ENCODE data around the gene LSP1. TPM values are rescaled to one million over a fixed set of nuclear protein-coding genes. Genes with fewer than 3 reads are reported as not detected.

Gene LSP1
- total and polyA plus RNA-seq, 2 of the 13 experiments (the other 11 are each of a cell fraction or from before 2014, with no cell fraction given), result 0.59 to 1.00 TPM

DNA sequence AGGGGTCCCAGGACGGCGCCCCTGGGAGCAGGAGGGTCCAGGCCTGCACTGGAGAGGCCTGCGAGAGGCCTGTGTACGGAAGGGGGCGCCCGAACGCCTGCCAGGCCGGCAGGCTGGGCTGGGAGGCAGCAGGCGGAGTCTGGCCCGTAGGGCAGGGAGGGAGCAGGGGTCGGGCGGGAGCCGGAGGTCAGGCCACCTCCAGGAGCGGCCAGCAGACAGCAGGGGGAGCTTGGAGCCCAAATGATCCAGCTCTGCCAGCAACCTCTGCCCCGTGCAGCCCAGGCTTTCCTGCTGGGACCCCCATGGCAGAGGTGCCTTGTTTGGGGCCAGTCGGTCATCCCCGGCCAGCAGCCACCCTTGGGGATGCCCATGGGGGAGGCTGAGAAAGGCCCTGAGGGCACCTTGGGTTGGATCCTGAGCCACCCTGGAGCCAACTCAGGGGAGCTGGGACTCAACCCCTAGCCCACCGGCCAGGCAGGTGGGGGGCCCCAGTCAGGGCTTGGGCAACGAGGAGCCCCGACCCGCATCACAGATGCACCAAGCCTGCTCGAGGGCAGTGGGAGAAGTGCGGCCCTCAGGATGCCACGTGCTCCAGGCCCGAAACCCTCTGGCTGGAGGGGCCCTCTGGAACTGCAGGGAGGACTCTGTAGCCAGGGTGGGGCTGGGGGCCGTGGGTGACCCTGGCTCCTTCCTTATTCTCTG, 27.7 kb upstream of the LSP1 start (continued):
- TF ChIP-seq, protein P1, sequence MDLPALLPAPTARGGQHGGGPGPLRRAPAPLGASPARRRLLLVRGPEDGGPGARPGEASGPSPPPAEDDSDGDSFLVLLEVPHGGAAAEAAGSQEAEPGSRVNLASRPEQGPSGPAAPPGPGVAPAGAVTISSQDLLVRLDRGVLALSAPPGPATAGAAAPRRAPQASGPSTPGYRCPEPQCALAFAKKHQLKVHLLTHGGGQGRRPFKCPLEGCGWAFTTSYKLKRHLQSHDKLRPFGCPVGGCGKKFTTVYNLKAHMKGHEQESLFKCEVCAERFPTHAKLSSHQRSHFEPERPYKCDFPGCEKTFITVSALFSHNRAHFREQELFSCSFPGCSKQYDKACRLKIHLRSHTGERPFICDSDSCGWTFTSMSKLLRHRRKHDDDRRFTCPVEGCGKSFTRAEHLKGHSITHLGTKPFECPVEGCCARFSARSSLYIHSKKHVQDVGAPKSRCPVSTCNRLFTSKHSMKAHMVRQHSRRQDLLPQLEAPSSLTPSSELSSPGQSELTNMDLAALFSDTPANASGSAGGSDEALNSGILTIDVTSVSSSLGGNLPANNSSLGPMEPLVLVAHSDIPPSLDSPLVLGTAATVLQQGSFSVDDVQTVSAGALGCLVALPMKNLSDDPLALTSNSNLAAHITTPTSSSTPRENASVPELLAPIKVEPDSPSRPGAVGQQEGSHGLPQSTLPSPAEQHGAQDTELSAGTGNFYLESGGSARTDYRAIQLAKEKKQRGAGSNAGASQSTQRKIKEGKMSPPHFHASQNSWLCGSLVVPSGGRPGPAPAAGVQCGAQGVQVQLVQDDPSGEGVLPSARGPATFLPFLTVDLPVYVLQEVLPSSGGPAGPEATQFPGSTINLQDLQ (CRISPR knock-in tag; IDR thresholded peaks at IDR 0.05), result no peak
- TF ChIP-seq CENPT (CRISPR knock-in tag; IDR thresholded peaks at IDR 0.05; ENCODE audit: low read depth) (no peak), KDM3A (CRISPR knock-in tag; IDR thresholded peaks at IDR 0.05; ENCODE audit: low read depth) (peak; percentile 91; the same call in 1 of the 2 replicates), KLF16 (CRISPR knock-in tag; IDR thresholded peaks at IDR 0.05) (no peak), ZFP36L1 (CRISPR knock-in tag; IDR thresholded peaks at IDR 0.05) (no peak), ZNF749 (CRISPR knock-in tag; IDR thresholded peaks at IDR 0.05; ENCODE audit: borderline replicate concordance) (no peak), MAFK (conservative IDR thresholded peaks at IDR 0.05 in 1 of 2, IDR thresholded peaks at IDR 0.05 in 1 of 2; ENCODE audit: low read length in 2 of 2) (no peak), TCF12 (IDR thresholded peaks at IDR 0.05) (no peak), TCF12 (CRISPR knock-in tag; IDR thresholded peaks at IDR 0.05) (no peak), ZNF331 (CRISPR knock-in tag; IDR thresholded peaks at IDR 0.05) (peak; percentile 76), NR2F2 (IDR thresholded peaks at IDR 0.05; ENCODE audit: borderline replicate concordance, low read depth) (peak; percentile 51; the same call in 1 of the 2 replicates), FOXA1 (IDR thresholded peaks at IDR 0.05) (no peak), FOXA1 (CRISPR knock-in tag; IDR thresholded peaks at IDR 0.05) (peak; percentile 64), DNMT3B (CRISPR knock-in tag; conservative IDR thresholded peaks at IDR 0.05) (no peak), EP300 (IDR thresholded peaks at IDR 0.05; ENCODE audit: low read depth in 2 of 2, low read length in 2 of 2) (no peak), EP300 (CRISPR knock-in tag; IDR thresholded peaks at IDR 0.05; ENCODE audit: borderline replicate concordance) (no peak), KLF6 (CRISPR knock-in tag; IDR thresholded peaks at IDR 0.05) (0 out of 2 replicates have a peak, but pooled peaks have one; percentile 43), RAD51 (IDR thresholded peaks at IDR 0.05; ENCODE audit: borderline replicate concordance) (no peak), MXD4 (CRISPR knock-in tag; IDR thresholded peaks at IDR 0.05) (no peak)
- TF ChIP-seq, protein P2, sequence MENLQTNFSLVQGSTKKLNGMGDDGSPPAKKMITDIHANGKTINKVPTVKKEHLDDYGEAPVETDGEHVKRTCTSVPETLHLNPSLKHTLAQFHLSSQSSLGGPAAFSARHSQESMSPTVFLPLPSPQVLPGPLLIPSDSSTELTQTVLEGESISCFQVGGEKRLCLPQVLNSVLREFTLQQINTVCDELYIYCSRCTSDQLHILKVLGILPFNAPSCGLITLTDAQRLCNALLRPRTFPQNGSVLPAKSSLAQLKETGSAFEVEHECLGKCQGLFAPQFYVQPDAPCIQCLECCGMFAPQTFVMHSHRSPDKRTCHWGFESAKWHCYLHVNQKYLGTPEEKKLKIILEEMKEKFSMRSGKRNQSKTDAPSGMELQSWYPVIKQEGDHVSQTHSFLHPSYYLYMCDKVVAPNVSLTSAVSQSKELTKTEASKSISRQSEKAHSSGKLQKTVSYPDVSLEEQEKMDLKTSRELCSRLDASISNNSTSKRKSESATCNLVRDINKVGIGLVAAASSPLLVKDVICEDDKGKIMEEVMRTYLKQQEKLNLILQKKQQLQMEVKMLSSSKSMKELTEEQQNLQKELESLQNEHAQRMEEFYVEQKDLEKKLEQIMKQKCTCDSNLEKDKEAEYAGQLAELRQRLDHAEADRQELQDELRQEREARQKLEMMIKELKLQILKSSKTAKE (CRISPR knock-in tag; IDR thresholded peaks at IDR 0.05; ENCODE audit: borderline replicate concordance), result no peak
- TF ChIP-seq, protein P3, sequence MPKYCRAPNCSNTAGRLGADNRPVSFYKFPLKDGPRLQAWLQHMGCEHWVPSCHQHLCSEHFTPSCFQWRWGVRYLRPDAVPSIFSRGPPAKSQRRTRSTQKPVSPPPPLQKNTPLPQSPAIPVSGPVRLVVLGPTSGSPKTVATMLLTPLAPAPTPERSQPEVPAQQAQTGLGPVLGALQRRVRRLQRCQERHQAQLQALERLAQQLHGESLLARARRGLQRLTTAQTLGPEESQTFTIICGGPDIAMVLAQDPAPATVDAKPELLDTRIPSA (CRISPR knock-in tag; IDR thresholded peaks at IDR 0.05; ENCODE audit: borderline replicate concordance), result no peak
- TF ChIP-seq, protein P4, sequence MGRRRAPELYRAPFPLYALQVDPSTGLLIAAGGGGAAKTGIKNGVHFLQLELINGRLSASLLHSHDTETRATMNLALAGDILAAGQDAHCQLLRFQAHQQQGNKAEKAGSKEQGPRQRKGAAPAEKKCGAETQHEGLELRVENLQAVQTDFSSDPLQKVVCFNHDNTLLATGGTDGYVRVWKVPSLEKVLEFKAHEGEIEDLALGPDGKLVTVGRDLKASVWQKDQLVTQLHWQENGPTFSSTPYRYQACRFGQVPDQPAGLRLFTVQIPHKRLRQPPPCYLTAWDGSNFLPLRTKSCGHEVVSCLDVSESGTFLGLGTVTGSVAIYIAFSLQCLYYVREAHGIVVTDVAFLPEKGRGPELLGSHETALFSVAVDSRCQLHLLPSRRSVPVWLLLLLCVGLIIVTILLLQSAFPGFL (CRISPR knock-in tag; IDR thresholded peaks at IDR 0.05), result no peak
- TF ChIP-seq, protein P5, sequence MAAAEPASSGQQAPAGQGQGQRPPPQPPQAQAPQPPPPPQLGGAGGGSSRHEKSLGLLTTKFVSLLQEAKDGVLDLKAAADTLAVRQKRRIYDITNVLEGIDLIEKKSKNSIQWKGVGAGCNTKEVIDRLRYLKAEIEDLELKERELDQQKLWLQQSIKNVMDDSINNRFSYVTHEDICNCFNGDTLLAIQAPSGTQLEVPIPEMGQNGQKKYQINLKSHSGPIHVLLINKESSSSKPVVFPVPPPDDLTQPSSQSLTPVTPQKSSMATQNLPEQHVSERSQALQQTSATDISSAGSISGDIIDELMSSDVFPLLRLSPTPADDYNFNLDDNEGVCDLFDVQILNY (CRISPR knock-in tag; conservative IDR thresholded peaks at IDR 0.05), result no peak

Data from HepG2 (cell line).